Fibroblast of skin of scalp (primary cell): Measurements from ENCODE around the gene TSPAN15.
"Not testable (repeated sequence)": the region's sequence is repeated elsewhere in the genome, so short reads cannot be mapped to it uniquely, and the experiment has no call there.

Source experiments
- DNase-seq: peaks from one replicate; pipeline ENCODE4 v3.0.0-alpha.2; 2013

Gene TSPAN15

DNA sequence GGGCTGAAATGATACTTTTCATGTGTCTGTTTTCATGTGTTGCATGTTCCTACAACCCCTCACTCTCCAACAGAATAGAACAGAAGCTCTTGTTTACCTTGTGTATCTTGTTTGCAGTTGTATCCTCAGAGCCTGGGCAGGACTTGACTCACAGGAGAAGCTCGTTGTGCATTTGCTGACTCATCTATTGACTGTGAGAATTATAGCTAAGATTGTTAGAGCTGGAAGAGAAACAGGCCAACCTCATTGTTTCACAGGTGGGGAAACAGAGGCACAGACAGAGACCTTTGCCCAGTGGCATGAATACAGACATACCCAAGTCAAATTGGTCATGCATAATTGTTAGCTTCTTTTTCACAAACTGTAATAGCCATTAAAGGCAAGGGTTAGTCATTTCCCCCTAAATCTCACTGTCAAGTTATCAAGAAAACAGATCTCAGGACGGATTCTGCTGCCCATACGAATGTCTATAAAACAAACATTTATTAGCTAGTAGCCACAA is 4.6 kb upstream of the TSPAN15 start:
- DNase-seq, result peak; percentile 68

DNA sequence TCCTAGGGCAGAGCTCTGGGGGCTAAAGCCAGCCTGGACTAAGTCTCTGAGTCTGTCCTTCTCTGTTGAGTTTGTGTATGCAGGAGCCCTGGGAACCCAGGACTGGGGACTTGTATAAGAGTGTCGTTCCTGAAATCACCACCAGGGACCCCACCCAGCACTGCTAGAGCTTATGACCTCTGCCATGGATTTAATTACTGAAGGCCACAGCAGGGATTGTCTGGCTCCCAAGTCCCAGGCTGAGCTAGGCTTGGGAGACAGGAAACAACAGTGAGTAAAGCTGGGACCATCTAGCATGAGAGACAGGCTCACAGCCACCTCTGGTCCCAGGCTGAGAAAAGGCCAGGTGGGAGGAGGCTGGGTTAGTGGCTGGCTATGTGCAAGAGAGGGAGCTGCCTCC is 1.4 kb upstream of the TSPAN15 start:
- peak; percentile 47 for DNase-seq

DNA sequence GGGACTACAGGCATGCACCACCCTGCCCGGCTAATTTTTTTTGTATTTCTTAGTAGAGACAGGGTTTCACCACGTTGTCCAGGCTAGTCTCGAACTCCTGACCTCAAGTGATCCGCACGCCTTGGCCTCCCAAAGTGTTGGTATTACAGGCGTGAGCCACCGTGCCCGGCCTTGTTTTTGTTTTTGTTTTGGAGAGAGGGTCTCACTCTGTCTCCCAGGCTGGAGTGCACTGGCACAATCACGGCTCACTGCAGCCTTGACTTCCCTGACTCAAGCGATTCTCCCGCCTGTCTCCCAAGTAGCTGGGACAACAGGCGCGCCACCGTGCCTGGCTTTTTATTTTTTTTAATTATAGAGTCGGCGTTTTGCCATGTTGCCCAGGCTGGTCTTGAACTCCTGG is 870 bp upstream of the TSPAN15 start:
- DNase-seq, result not testable (repeated sequence)

DNA sequence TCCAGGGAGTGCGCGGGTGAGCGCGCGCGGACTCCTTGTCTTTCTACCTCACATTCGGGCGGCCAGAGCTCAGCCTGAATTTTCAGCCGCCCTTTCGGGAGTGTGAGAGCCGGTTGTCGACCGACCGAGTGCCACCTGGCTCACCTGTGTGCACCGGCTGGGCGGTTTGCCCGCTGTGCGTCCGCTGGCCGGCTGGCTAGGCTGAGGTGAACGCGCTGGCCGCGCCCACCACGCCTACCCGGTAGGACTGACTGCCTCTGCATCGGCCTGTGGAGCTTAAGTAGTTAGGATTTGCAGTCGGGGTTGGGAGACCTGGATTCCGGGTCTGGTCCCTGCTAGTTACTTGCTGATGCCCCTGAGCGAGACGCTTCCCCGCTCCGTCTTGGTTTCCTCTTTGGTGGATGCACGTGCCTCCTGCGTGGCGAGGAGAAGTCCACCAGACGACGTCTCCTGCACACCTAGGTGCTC is 553 bp downstream of the TSPAN15 start:
- DNase-seq, result no peak

DNA sequence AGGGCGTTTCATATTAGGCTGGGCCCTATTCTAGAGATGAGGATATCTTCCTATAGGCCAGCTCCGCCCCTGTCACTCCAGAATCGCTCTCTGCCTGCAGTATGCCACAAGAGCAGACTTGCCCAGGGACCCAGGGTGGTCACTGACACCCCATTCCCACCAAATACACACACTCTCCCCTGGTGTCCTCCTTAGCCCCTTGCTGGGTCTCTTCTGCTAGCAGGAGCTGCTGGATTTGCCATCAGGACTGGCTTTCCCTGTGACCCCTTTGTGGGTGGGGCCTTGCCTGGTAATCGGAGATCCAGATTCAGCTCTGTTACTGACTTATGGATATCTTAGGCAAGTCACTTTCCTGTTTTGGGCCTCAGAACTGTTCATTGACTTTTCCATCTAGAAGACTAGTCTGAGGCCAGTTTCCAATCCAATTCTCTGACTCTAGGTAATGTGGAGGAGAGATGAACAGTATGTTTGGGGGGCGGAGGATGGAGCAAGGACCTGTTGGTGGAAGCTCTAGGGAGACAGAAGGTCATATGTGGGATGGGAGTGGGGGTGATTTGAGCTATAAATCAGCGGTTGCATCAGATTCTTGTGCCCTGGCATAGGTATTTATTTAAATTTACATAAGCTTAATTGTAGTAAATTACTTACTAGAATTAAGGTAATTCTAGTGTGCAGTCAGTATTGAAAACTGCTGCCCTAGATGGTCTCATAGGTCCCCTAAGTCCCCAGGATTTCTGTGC is 1.6 kb downstream of the TSPAN15 start:
- DNase-seq, result no peak

DNA sequence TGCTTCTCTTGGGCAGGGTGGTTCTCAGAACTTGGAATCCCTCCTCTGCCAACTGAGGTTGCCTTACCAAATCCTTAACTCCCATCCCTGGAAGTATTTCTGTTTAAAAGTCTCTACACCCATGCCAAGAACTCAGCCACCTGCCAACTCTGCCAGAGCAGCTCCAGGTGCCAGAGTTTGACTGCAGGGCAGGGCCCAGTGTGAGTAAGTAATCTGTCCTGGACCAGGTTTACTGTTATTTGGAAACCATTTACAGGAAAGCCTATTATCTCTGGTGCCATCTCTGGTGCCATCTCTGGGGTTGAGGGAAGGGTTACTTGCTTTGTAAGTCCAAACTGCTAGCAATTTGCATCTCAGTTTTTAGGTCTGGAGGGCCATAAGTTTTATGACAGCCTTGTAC is 2.5 kb downstream of the TSPAN15 start:
- no peak for DNase-seq

DNA sequence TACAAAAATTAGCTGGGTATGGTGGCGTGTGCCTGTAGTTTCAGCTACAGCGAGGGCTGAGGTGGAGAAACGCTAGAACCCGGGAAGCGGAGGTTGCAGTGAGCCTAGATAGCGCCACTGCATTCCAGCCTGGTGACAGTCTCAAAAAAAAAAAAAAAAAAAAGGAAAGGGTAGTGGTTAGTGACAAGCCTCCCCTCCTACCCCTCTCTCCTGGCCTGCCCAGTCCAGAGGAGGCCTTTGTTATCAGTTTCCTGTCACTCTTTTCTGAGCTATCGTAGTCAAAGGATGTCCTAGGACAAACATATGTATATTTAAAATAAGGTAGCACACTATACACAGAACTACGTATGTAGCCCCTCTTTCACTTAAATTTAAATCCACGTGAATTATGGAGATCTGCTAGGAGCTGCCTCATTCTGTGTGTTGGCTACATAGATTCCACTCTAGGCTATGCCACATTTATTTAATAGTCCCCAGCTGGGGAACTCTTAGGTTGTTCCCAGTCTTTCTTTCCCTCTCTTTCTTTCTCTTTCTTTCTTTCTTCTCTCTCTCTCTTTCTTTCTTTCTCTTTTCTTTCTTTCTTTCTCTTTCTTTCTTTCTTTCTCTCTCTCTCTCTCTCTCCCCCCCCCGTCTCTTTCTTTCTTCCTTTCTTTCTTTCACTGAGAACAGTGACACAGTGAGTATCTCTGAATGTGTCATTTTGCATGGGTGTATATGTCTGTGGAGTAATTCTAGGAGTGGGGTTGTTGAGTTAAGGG is 3.9 kb downstream of the TSPAN15 start:
- DNase-seq, result no peak

DNA sequence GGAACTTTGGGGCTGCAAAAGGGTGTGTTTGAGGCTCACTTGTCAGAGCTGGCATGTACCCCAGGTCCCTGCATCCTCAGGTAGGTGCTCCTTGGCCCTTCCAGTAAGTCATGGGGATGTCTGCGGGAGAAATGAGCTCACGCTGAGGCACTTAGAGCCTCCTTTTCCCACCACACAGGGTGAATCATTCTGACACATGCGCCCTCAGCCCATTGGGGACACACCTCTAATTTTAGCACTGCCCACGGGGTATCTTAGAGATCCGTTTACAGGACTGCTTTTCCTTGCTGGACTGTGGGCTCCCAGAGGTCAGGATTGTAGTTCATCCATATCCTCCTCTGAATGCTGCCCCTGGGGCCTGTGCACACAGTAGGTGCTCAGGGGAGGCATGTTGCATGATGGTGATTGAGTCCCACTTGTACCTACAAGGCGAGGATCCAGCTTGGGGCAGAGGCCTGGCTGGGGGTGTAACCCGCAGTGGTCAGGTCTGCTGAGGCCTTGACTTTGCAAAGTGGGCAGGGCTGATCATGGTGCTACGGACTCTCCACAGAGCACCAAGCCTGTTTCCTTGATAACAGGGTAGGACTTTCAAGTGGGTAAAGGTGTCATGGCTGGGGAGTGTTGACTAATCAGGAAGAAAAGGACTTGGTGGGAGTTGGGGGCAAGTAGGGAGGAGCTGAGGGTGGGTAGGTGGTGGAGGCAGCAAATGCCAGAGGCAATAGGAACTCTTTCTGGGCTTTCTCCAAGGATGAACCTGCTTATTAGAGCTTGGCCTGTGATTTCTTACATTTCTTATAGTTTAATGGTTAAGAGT is 5.8 kb downstream of the TSPAN15 start:
- no peak for DNase-seq

DNA sequence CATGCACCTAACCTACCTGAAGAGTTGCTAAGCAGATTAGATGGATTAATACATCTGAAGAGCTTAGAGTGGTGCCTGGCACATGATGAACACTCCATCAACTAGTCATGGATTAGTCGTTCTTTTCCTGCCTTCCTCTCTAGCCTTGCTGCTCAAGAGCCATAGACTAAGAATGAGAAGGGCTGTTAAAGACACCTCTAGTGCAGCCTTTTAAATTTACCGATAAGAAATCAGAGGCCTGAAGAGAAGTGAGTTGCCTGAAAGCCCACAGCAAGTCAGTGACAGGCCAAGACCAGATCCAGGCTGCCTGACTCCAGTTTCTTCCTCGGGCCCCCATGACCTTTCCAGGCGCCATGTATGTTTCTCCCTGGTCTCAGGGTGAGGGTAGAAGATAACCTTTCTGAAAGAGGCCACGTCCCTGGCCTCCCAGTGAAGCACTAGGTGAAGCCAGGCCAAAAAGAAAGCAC is 6.5 kb downstream of the TSPAN15 start:
- no peak for DNase-seq

DNA sequence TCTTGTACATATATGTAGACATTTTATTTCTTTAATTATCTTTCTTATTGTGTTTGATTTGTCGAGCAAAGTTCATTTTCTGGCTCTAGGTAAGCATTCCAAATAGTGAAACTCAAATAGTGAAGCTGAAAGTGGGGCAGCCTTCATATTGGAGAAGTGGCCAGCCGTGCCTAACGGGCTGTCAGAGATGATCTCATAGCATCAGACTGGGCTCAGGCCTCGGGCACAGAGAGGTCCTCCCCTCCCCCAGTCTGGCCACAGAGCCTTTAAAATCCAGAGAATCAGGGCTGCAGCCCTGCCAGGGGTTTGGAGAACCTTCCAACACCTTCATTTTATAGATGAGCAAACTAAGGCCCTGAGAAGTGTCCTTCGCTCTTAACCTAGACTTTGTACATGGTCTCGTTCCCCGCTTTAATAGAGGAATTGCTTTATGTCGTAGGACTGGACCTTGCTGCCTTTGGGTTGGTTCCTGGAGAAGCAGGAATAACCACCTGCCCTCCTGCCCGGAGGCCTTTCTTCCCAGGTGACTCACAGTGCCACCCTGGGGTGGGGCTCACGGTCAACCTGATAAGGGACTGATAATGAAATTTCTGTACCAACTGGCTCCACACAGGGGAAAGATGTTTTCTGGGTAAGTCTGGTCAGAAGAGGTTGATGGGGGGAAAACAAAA is 7.3 kb downstream of the TSPAN15 start:
- no peak for DNase-seq

DNA sequence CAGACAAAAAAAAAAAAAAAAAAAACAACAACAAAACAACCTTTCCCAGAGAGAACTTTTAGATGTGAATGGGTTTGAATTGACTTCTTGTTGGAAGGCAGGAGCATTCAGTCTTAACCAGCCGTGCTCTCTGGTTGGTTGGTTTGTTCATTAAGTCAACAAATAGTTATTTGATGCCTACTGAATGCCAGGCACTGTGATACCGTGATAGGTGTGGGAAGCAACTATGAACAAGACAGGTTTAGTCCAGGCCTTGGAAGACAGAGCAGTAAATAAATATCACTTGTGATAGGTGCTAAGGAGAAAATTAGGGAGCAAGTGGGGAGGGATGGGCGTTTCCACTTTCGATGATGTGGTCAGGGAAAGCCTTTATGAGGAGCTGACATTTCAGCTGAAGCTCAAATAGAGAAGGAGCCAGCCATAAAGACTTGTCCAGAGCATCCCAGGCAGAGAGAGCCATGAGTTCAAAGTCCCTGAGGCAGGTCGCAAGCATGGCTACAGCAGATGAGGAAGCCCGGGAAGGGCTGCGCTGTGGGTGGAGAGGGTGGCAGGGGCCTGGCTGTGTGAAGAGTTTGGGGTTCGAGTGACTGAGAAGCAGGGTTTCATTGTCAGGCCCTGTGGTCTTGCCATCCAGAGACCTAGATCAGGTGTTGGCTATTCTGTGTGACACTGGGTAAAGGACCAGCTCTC is 8.0 kb downstream of the TSPAN15 start:
- no peak for DNase-seq

DNA sequence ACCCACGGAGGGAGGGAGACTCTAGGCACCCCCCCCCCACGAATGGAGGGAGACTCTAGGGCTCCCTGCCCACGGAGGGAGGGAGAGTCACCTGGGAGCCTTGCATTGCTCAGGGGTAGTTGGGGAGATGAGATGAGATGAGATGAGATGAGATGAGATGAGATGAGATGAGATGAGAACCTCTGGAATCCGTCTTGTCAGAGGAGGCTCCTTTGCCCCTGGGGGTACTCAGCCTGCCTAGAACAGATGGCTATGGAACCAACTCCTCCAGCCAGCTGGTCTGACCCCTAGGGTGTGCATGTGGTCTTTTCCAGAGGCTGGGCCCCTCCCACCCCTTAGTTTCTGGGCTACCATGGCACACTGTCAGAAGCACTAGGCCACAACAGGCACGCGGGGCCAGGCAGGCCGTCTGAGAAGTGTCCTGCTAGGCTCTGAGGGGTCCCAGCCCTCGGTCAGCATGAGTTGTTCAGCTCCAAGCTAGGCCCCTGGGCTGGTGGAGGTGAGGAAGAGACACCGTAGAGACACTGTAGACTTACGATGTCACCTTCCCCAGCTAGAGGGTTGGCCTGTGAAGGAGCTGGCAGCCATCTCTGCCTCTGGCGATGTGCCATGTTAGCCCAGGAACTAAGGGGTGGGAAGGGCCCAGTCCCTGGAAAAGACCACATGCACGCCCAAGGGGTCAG is 8.8 kb downstream of the TSPAN15 start:
- no peak for DNase-seq

DNA sequence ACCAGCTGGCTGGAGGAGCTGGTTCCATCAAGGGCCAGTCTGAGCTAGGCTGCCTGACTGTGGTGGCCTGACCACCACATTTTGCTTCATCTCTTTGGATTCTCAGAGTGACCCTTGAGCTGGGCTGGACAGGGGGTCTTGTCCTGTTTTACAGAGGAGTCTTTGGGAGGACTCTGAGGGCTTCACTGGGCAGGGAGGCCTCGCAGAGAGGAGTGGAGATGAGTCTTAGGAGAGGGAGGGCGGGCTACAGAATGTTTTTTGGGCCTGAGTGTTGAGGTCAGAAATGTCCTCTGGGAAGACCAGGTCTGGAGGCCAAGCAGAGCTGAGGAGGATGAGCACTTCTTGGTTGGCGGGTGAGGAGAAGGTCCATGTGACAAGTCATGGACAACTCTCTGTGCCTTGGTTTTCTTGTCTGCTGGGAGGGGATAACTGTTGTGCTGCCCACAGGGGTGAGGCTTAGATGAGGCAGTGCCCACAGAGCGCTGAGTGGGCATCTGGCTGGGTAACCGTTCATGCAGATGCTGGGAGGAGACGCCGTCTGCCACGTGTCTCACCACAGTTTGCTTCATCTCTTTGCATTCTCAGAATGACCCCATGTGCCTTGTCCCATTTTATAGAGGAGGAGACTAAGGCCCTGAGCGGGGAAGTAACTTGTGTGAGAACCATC is 9.4 kb downstream of the TSPAN15 start:
- DNase-seq, result no peak

DNA sequence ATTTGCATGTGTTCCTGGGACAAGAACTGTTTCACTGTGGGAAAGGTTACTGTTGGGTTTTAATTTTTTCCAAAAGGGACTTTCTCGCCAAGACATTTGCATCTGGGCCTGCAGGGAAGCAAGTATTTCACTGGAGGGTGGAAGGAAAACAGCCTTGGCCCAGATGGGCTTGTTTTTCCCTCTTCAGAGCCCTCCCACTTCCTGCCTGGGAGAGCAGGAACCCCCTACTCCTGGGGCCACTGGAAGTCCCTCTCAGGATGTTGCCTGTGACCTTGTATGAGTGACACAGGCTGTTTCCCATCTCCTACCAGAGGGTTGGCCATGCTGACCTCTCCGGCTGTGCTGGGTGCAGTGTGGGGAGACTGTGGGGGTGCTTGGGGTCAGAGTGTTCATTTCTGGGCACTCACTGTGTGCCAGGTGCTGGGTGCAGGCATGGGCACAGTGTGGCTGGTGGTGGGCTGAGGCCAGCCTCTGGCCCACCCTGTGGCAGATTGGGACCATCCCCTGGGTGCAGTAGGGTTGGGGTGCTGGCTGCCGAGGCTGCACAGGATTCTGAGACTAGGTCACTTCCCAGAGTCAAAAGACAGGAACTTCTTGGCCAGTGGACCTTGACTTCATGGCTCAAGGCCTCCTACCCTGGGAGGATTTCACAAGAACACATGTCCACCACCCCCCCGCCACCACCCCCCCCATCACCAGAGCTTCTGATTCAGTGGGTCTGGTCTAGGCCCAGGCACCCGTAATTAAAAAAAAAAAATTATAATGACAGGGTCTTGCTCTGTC is 10.2 kb downstream of the TSPAN15 start:
- no peak for DNase-seq

DNA sequence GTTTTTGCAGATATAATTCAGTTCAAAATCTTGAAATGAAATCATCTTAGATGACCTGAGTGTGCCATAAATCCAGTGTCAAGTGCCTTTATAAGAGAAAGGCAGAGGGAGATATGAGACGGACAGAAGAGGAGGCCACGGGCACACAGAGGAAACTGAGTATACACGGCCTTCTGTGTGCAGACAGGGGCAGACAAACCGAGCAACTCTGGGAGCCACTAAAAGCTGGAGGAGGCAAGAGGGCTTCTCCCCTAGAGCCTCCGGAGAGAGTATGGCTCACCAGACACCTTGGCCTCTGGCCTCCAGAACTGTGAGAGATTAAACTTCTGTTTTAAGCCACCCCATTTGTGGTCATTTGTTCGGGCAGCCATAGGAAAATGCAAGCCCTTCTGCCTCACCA is 12.6 kb downstream of the TSPAN15 start:
- no peak for DNase-seq

DNA sequence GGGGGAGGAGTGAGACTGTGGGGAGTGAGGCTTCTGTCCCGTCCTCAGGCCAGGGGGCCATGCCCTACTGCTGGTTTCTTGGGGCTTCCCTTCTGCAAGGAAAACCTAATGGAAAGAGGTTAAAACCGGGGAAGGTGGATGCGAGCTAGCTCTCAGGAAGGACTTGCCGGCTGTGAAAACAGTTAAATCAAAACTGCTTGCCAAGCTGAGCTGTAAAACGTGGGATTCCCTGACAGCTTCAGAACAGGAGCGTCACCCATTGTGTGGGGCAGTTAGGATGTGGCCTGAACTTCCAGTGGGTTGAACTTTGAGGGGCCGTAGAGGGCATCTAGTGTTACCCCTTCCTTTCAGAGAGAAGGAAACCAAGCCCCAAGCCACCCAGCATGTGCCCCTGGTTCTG is 13.1 kb downstream of the TSPAN15 start:
- DNase-seq, result no peak

DNA sequence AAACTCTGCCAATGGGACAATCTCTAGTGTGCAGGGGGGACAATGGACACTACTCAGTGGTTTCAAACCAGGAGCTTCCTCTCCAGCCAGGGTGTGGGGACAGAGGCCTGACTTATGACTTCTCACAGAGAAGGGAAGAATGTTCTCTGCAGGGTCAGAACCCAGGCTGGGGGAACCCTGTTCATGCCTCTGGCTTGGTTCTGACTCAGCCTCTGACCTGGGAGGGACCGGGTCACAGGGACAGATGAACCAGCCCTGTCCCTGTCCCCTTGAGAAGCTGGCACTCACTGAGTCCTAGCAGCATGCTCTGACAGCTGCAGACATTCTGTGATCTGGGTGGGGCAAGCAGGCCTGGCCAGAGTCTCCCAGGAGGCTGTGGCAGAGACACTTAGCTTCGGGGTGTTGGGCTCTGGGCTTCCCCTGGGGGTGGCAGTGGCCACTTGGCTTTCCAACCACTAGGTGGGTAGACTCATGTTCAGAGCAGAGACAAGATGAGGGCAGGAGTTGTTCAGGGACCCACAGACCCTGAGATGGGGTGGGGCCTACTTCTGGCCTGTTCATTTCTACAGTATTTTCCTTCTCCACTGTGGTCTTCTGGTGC is 13.6 kb downstream of the TSPAN15 start:
- DNase-seq, result no peak

DNA sequence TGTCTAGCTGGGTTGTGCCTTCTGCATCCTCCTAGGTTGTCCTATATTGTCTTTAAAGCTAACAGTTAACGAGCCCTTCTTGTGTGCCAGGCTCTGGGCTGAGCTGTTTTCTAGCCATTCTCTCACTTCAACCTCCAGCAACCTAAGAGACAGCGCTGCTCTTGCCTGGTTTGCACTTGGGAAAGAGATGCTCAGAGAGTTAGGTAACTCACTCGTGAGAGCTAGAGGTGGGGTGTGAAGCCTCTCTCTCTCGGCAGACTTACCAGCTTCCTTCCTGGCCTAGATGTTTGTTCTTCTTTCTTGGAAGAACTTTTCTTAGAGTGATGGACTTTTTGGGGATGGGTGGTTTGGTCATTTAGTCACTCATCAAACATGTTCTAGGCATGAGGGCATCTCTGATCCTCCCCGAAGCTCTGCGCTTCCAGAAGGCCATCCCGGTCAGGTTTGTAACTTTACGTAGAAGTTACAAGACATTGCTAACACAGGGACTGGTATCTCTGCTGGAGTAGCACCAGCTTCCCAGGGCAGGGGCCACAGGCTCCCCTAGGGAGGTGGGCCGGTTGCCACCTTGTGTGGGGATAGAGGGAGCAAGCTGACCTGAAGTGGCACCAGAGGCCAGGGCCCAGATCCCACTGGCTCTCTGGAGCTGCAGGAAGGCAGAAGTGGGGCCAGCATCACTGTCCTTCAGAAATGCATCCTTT is 14.3 kb downstream of the TSPAN15 start:
- no peak for DNase-seq

DNA sequence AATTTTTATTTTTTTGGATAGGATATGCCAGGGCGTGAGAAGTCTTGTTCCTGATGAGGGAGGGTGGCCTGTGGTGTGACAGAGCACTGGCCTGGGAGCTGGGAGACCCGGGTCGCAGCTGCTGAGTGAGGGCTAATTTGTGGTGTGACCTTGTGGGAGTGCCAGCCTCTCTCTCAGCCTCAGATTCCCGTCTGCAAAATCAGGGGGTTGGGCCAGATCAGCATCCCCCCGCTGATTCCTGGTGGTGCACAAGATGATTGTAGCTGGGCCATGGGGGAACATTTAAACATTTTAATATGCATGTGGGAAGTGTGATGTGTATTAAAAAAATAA is 14.9 kb downstream of the TSPAN15 start:
- no peak for DNase-seq
